Stomach (tissue), 9 donors: ENCODE data around the gene EIF5B. TPM values are rescaled to one million over a fixed set of nuclear protein-coding genes. Genes with fewer than 3 reads are reported as not detected.

ENCODE experiments used
- DNase-seq, 2 donors: peaks; one replicate each; pipeline versions ENCODE4 v3.0.0 to v3.0.0-alpha.2; 2013 to 2019
- H3K27ac ChIP-seq, 5 donors: fragments of 200-600 bp in 4 of 5; sonication (generic) in 4 of 5; one replicate each; pipeline ENCODE4 v1.5.1; 2013 to 2019; ENCODE audit warnings: mild to moderate bottlenecking in 1 of 5, moderate library complexity in 1 of 5
- H3K27me3 ChIP-seq, 3 donors: fragments of 200-600 bp; sonication (generic); one replicate each; pipeline ENCODE4 v1.5.1; 2017 to 2019; ENCODE audit warnings: mixed run types in 1 of 3
- H3K36me3 ChIP-seq, 4 donors: fragments of 200-600 bp; sonication (generic); 1 replicate in 3 of 4; 2 replicates in 1 of 4; pipeline ENCODE4 v1.5.1; 2016 to 2019
- H3K4me1 ChIP-seq, 4 donors: fragments of 200-600 bp; sonication (generic); one replicate each; pipeline ENCODE4 v1.5.1; 2016 to 2019
- H3K4me3 ChIP-seq, 4 donors: fragments of 200-600 bp; sonication (generic) in 3 of 4; one replicate each; pipeline ENCODE4 v1.5.1; 2016 to 2019; ENCODE audit warnings: mild to moderate bottlenecking in 1 of 4
- H3K9me3 ChIP-seq, 4 donors: fragments of 200-600 bp; sonication (generic); one replicate each; pipeline ENCODE4 v1.5.1; 2016 to 2019
- EP300 ChIP-seq: sonication (generic); formaldehyde crosslinking; IDR thresholded peaks from one replicate; pipeline ENCODE4 v1.6.1; 2017; ENCODE audit warnings: antibody characterized with exemption
- POLR2A ChIP-seq, 4 donors: fragments of 450-650 bp; IDR thresholded peaks; one replicate each; pipeline ENCODE4 v1.6.1; 2016; ENCODE audit warnings: antibody characterized with exemption in 4 of 4, control low read depth in 2 of 4, mild to moderate bottlenecking in 1 of 4, moderate library complexity in 1 of 4
- POLR2AphosphoS5 ChIP-seq, 3 donors: sonication (generic); formaldehyde crosslinking; IDR thresholded peaks; one replicate each; pipeline ENCODE4 v1.6.1; 2016; ENCODE audit warnings: antibody characterized with exemption in 3 of 3
- WGBS, 5 donors: extraction: QIAGEN DNeasy Blood & Tissue Kit in 3 of 5; methylation state at CpG; one replicate each; pipeline versions ENCODE4 v1.1.5 to v1.1.7; 2013 to 2018; 5-methylcytosine and 5-hydroxymethylcytosine counted together
- intact Hi-C: fragments of 100-400 bp; cut with DNase I; formaldehyde crosslinking; loops from one replicate; pipeline ENCODE4 v1.15.1; 2023; ENCODE audit warnings: low total_unique reads
- polyA plus RNA-seq, 3 donors: library from polyadenylated mRNA; stranded (reverse); fragments of 200-250 nt; gene quantifications; one replicate each; pipeline ENCODE4 v1.2.3, GENCODE V29; 2013
- total RNA-seq, 5 donors: library from RNA; depleted of rRNA; stranded (reverse); fragments of >200 nt; gene quantifications; one replicate each; pipeline versions ENCODE4 v1.1.0 to v1.2.3, GENCODE V29; 2014 to 2016
- TF ChIP-seq, protein P1 (sequence below), 7 experiments: fragments of 450-650 bp in 4 of 7; fragments of 200-600 bp in 3 of 7; sonication (generic) in 3 of 7; IDR thresholded peaks; one replicate each; pipeline ENCODE4 v1.5.1; 2016 to 2019; ENCODE audit warnings: antibody characterized with exemption in 7 of 7, control low read depth in 2 of 7, mild to moderate bottlenecking in 1 of 7
- donor health status: healthy with polysubstance abuse.
- donor health status: Bipolar disorder and iron deficiency.
- donor health status: healthy.

Gene EIF5B
- total and polyA plus RNA-seq, 8 donors, result 22.3 to 518 (median 45.1) TPM

DNA sequence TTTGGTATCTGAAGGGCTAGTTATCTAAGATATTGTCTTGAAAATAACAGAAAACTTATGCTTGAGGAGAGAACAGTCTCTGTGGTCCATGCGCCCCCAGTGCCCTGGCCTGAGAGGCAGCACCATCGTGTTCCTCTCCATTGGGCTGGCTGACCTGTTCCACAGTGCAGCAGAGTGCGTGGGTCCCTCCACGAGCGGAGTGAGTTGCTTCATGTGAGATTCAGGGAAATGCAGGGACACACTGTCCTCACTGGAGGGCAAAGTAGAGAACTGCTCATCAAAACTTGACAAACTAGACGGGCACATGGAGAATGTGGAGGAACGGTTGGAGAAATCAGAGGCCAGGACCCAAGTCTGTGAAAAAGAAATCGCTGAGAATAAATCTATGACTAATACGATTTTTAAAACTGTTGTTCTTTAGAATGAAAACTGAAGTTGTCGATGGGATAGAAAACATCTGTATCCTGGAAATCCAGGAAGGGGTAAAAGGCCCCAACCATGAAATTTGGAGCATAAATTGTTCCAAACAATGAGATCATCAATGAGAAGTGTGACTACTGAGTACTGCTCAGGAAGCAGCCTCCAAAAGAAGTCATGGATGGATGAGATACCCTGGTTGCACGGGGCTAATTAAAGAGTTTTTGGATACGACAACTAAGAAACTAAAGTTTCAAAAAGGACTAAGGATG lies 94.5 kb downstream of the EIF5B start:
- TF ChIP-seq, protein P1, sequence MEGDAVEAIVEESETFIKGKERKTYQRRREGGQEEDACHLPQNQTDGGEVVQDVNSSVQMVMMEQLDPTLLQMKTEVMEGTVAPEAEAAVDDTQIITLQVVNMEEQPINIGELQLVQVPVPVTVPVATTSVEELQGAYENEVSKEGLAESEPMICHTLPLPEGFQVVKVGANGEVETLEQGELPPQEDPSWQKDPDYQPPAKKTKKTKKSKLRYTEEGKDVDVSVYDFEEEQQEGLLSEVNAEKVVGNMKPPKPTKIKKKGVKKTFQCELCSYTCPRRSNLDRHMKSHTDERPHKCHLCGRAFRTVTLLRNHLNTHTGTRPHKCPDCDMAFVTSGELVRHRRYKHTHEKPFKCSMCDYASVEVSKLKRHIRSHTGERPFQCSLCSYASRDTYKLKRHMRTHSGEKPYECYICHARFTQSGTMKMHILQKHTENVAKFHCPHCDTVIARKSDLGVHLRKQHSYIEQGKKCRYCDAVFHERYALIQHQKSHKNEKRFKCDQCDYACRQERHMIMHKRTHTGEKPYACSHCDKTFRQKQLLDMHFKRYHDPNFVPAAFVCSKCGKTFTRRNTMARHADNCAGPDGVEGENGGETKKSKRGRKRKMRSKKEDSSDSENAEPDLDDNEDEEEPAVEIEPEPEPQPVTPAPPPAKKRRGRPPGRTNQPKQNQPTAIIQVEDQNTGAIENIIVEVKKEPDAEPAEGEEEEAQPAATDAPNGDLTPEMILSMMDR (IDR thresholded peaks at IDR 0.05), result no peak
- TF ChIP-seq POLR2A (IDR thresholded peaks at IDR 0.05), result no peak
- peak in 1 of 3 donors; percentile 33 for TF ChIP-seq POLR2AphosphoS5 (IDR thresholded peaks at IDR 0.05)
- peaks cover 0 to 57% (median 47%) of the 10 kb centered on the region in 4 donors for H3K36me3 ChIP-seq
- H3K4me3 ChIP-seq, result no peak overlapping the region
- no peaks in the 10 kb centered on the region for H3K27me3 ChIP-seq
- H3K4me1 ChIP-seq, result peaks cover 0 to 33% (median 10%) of the 10 kb centered on the region in 4 donors
- H3K9me3 ChIP-seq, result no peaks in the 10 kb centered on the region
- H3K27ac ChIP-seq, result peak overlapping the region in 3 of 5 donors; percentile 21 to 73 (median 21)
- DNase-seq, result no peak
- intact Hi-C loops, result no loop called here
- whole genome bisulfite sequencing, 5 donors, result 74 to 91% (median 85%) methylated on average over 12 of the region's 12 CpGs

DNA sequence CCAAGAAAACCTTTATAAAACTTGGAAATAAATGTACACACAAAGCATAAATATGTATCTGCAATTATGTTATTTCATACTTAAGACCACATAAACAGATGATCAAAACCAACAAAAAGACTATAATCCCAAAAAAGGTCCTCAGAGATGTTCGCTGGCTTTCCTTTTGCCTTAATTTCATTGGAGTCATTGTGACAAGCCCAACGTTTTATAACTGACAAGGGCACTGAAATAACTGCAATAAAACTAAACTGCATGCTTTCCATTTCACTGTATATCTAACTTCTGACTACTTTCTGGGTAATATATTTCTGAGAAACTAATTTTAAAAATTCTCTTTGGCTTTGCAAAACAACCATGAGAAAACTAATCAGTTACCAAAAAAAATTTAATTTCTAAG lies 96.2 kb downstream of the EIF5B start:
- Histone ChIP-seq H3K9me3 (no peaks in the 10 kb centered on the region), H3K4me3 (no peak overlapping the region), H3K27me3 (no peaks in the 10 kb centered on the region), H3K4me1 (peaks cover 0 to 33% (median 10%) of the 10 kb centered on the region in 4 donors), H3K36me3 (peaks cover 3 to 49% (median 42%) of the 10 kb centered on the region in 4 donors), H3K27ac (no peak overlapping the region)
- 71 to 81% (median 76%) methylated on average over 2 of the region's 2 CpGs for WGBS, 5 donors
- TF ChIP-seq EP300 (no peak), POLR2A (IDR thresholded peaks at IDR 0.05) (no peak), POLR2AphosphoS5 (IDR thresholded peaks at IDR 0.05) (no peak)
- TF ChIP-seq, protein P1 (IDR thresholded peaks at IDR 0.05), result no peak
- DNase-seq, result no peak
- intact Hi-C loops, result no loop called here

- H3K27me3 ChIP-seq, result no peaks in the 10 kb centered on the region
- H3K36me3 ChIP-seq, result peaks cover 10 to 57% (median 45%) of the 10 kb centered on the region in 4 donors
- H3K9me3 ChIP-seq, result no peaks in the 10 kb centered on the region
- WGBS, 5 donors, result 95 to 99% (median 98%) methylated on average over 10 of the region's 10 CpGs
- H3K4me3 ChIP-seq, result no peak overlapping the region
- intact Hi-C loops, result no loop called here
- H3K27ac ChIP-seq, result no peak overlapping the region
- H3K4me1 ChIP-seq, result peaks cover 0 to 25% (median 2%) of the 10 kb centered on the region in 4 donors
- no peak for DNase-seq
- TF ChIP-seq, protein P1 (IDR thresholded peaks at IDR 0.05), result no peak
- TF ChIP-seq POLR2AphosphoS5 (IDR thresholded peaks at IDR 0.05), result no peak
- TF ChIP-seq EP300, result no peak
- no peak for TF ChIP-seq POLR2A (IDR thresholded peaks at IDR 0.05)
Observed at GRCh38 chr2:99436874-99437273, 99.7 kb downstream of the EIF5B start.

DNA sequence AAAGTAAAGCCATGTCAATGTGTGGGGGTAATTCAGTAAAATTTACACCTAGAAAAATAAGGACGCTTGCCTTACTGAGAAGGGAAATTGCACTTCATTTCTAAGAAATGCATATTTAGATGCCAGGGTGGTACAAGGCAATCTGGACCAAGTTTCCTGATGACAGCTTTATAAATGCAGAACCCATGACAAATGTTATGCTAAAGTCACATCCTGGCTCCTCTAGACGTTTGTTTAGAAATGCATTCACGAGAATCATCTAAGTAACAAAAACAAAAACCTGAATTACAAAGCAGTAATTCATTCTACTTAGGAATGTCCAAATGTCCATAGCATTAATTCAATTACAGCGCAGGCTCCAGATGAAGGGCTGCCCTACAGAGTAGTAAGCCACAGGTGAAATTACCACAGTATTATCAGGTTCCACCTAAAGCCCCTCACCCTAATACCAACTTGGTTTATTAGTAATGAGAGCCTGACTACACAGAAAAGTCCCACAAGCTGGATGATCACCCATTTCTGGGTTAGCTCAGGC lies 102.8 kb downstream of the EIF5B start:
- WGBS, 5 donors, result 68 to 85% (median 79%) methylated on average over 4 of the region's 4 CpGs
- Histone ChIP-seq H3K27ac (no peak overlapping the region), H3K27me3 (no peaks in the 10 kb centered on the region), H3K4me1 (peaks cover 0 to 18% (median 0%) of the 10 kb centered on the region in 4 donors), H3K9me3 (no peaks in the 10 kb centered on the region), H3K36me3 (peaks cover 10 to 66% (median 46%) of the 10 kb centered on the region in 4 donors), H3K4me3 (no peak overlapping the region)
- TF ChIP-seq POLR2AphosphoS5 (IDR thresholded peaks at IDR 0.05) (no peak), POLR2A (IDR thresholded peaks at IDR 0.05) (no peak), EP300 (no peak)
- TF ChIP-seq, protein P1 (IDR thresholded peaks at IDR 0.05), result no peak
- no peak for DNase-seq
- intact Hi-C loops, result no loop called here
